ENCODE measurements around the gene TGM6. TPM values are rescaled to one million over a fixed set of nuclear protein-coding genes. Genes with fewer than 3 reads are reported as not detected.

Gene TGM6
- total RNA-seq, 1 experiment from 2014 or later = not detected

- Mint-ChIP-seq H3K4me1 (peaks cover 8% of the 10 kb centered on the region), H3K9me3 (no peaks in the 10 kb centered on the region), H3K27me3 (ENCODE audit: low read depth) (no peaks in the 10 kb centered on the region; the same call in 1 of the 2 replicates), H3K36me3 (no peaks in the 10 kb centered on the region), H3K4me3 (no peak overlapping the region), H3K27ac (no peak overlapping the region)
- ATAC-seq (no peak), DNase-seq (ENCODE audit: low spot score) (no peak)
- ChIA-PET CTCF (interaction anchor here (0.7 to 1.6 kb wide), 5 partner anchors 8 to 141 kb away, joined by 3 to 9 read pairs (median 4); no protein-coding TSS in a partner anchor), POLR2A (no interaction called here)
- TF ChIP-seq SOX15 (CRISPR knock-in tag; IDR thresholded peaks at IDR 0.05) = no peak
- no peak for TF ChIP-seq IRF2 (CRISPR knock-in tag; IDR thresholded peaks at IDR 0.05; ENCODE audit: borderline replicate concordance, low read depth)
- TF ChIP-seq MYBL2 (CRISPR knock-in tag; IDR thresholded peaks at IDR 0.05) = no peak
- TF ChIP-seq FOXJ3 (CRISPR knock-in tag; IDR thresholded peaks at IDR 0.05; ENCODE audit: borderline replicate concordance) = no peak
- no peak for TF ChIP-seq TCF7 (CRISPR knock-in tag; IDR thresholded peaks at IDR 0.05; ENCODE audit: low read depth)
- TF ChIP-seq FOXK1 (CRISPR knock-in tag; IDR thresholded peaks at IDR 0.05) = no peak
- no peak for TF ChIP-seq NR1H2 (CRISPR knock-in tag; IDR thresholded peaks at IDR 0.05)
- TF ChIP-seq IRF1 (CRISPR knock-in tag; IDR thresholded peaks at IDR 0.05) = no peak
- TF ChIP-seq ZNF219 (CRISPR knock-in tag; IDR thresholded peaks at IDR 0.05; ENCODE audit: borderline replicate concordance) = no peak
- no peak for TF ChIP-seq TEAD1 (CRISPR knock-in tag; IDR thresholded peaks at IDR 0.05)
These were observed 32.4 kb upstream of the TGM6 start for GRCh38 chr20:2348336-2348735.

GRCh38 chr20:2349801-2350200 is 30.9 kb upstream of the TGM6 start:
- Mint-ChIP-seq H3K4me3 (no peak overlapping the region), H3K27ac (no peak overlapping the region), H3K4me1 (peaks cover 12% of the 10 kb centered on the region), H3K27me3 (ENCODE audit: low read depth) (no peaks in the 10 kb centered on the region; the same call in 1 of the 2 replicates), H3K9me3 (no peaks in the 10 kb centered on the region), H3K36me3 (no peaks in the 10 kb centered on the region)
- ATAC-seq = no peak
- ChIA-PET CTCF (interaction anchor here (1.2 to 1.4 kb wide), 3 partner anchors 10 to 178 kb away, joined by 3 to 7 read pairs (median 5); no protein-coding TSS in a partner anchor), POLR2A (no interaction called here)
- DNase-seq (ENCODE audit: low spot score) = no peak
- TF ChIP-seq AR (CRISPR knock-in tag; IDR thresholded peaks at IDR 0.05) (no peak), ELF4 (CRISPR knock-in tag; IDR thresholded peaks at IDR 0.05; ENCODE audit: low read depth) (no peak), SMAD3 (CRISPR knock-in tag; IDR thresholded peaks at IDR 0.05; ENCODE audit: borderline replicate concordance) (no peak), NFE2L1 (CRISPR knock-in tag; IDR thresholded peaks at IDR 0.05) (no peak), STAT6 (CRISPR knock-in tag; conservative IDR thresholded peaks at IDR 0.05; ENCODE audit: low read depth) (no peak), ZNF219 (CRISPR knock-in tag; IDR thresholded peaks at IDR 0.05; ENCODE audit: borderline replicate concordance) (no peak), ETV6 (CRISPR knock-in tag; IDR thresholded peaks at IDR 0.05) (no peak), JAZF1 (CRISPR knock-in tag; IDR thresholded peaks at IDR 0.05) (no peak), ZNF512 (CRISPR knock-in tag; IDR thresholded peaks at IDR 0.05; ENCODE audit: borderline replicate concordance) (no peak), NR3C1 (CRISPR knock-in tag; conservative IDR thresholded peaks at IDR 0.05; ENCODE audit: low read depth) (no peak), ZSCAN18 (CRISPR knock-in tag; IDR thresholded peaks at IDR 0.05) (no peak), TEAD1 (CRISPR knock-in tag; IDR thresholded peaks at IDR 0.05) (no peak), ZNF263 (CRISPR knock-in tag; IDR thresholded peaks at IDR 0.05; ENCODE audit: low read depth) (no peak), FOXP4 (CRISPR knock-in tag; IDR thresholded peaks at IDR 0.05) (no peak), MXD4 (CRISPR knock-in tag; IDR thresholded peaks at IDR 0.05; ENCODE audit: borderline replicate concordance) (no peak), ZNF138 (CRISPR knock-in tag; conservative IDR thresholded peaks at IDR 0.05) (no peak), ZNF671 (CRISPR knock-in tag; IDR thresholded peaks at IDR 0.05) (no peak)

Data from WTC11 (cell line).